NK-92 treated with Interleukin-12 subunit alpha and Interleukin-12 subunit beta, amount 100 ng/mL, for 24 hours (cell line): ENCODE data around the gene METTL2A.
A peak's percentile ranks its signal among the peaks of the same experiment; 100 is the strongest.
"Not testable (repeated sequence)": the region's sequence is repeated elsewhere in the genome, so short reads cannot be mapped to it uniquely, and the experiment has no call there.

Experiments used
- DNase-seq: peaks from one replicate; lab custom pipeline; 2025; lab: John Stamatoyannopoulos, UW

Gene METTL2A

GRCh38 chr17:62423647-62424461, at the start of gene METTL2A:
TSS of gene METTL2A (plus strand) at chr17:62423897. CDS start at chr17:62423903, 6 bp downstream.
- DNase-seq, result peak; percentile 79

GRCh38 chr17:62380253-62380652, 43.4 kb upstream of the METTL2A start, which contains the start of gene EFCAB3:
TSS of gene EFCAB3 (plus strand) at chr17:62380553. CDS start at chr17:62382980, 2,427 bp downstream.
- no peak for DNase-seq

- DNase-seq, result no peak
Observed at GRCh38 chr17:62381561-62381960, 42.1 kb upstream of the METTL2A start.

- DNase-seq, result no peak
Observed at GRCh38 chr17:62388856-62389255, 34.8 kb upstream of the METTL2A start.

GRCh38 chr17:62392908-62393307, 30.8 kb upstream of the METTL2A start:
- no peak for DNase-seq

- DNase-seq, result no peak
Observed at GRCh38 chr17:62398891-62399290, 24.8 kb upstream of the METTL2A start.

GRCh38 chr17:62405451-62405850, 18.2 kb upstream of the METTL2A start:
- DNase-seq, result no peak

GRCh38 chr17:62413090-62413489, 10.6 kb upstream of the METTL2A start:
- DNase-seq, result not testable (repeated sequence)

GRCh38 chr17:62426214-62426613, 2.5 kb downstream of the METTL2A start:
- not testable (repeated sequence) for DNase-seq

GRCh38 chr17:62435251-62435650, 11.6 kb downstream of the METTL2A start:
- not testable (repeated sequence) for DNase-seq

- DNase-seq, result not testable (repeated sequence)
Observed at GRCh38 chr17:62441181-62441580, 17.5 kb downstream of the METTL2A start.

GRCh38 chr17:62444063-62444462, 20.4 kb downstream of the METTL2A start:
- no peak for DNase-seq

GRCh38 chr17:62445791-62446190, 22.1 kb downstream of the METTL2A start:
- DNase-seq, result not testable (repeated sequence)

- not testable (repeated sequence) for DNase-seq
Observed at GRCh38 chr17:62452195-62452594, 28.5 kb downstream of the METTL2A start.

- DNase-seq, result not testable (repeated sequence)
Observed at GRCh38 chr17:62453041-62453440, 29.3 kb downstream of the METTL2A start.

- DNase-seq, result not testable (repeated sequence)
Observed at GRCh38 chr17:62453656-62454055, 30.0 kb downstream of the METTL2A start.

GRCh38 chr17:62454111-62454510, 30.4 kb downstream of the METTL2A start:
- not testable (repeated sequence) for DNase-seq

- DNase-seq, result no peak
Observed at GRCh38 chr17:62456016-62456415, 32.3 kb downstream of the METTL2A start.

- not testable (repeated sequence) for DNase-seq
Observed at GRCh38 chr17:62458483-62458882, 34.8 kb downstream of the METTL2A start.

- DNase-seq, result not testable (repeated sequence)
Observed at GRCh38 chr17:62464422-62464821, 40.7 kb downstream of the METTL2A start.

- not testable (repeated sequence) for DNase-seq
Observed at GRCh38 chr17:62465271-62465670, 41.6 kb downstream of the METTL2A start.

GRCh38 chr17:62470666-62471379, 47.1 kb downstream of the METTL2A start:
- DNase-seq, result not testable (repeated sequence)

- DNase-seq, result not testable (repeated sequence)
Observed at GRCh38 chr17:62471380-62471880, 47.7 kb downstream of the METTL2A start.
